ENCODE measurements around the gene PCDHGB5.

DNA sequence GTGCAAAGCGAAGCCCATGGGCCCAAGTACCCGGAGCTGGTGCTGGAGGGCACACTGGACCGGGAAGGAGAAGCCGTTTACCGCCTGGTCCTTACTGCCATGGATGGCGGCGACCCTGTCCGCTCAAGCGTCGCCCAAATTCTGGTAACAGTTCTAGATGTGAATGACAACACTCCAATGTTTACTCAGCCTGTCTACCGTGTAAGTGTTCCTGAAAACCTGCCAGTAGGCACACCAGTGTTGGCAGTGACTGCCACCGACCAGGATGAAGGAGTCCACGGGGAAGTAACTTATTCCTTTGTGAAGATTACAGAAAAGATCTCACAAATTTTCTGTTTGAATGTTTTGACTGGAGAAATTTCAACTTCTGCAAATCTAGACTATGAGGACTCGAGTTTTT lies 23.1 kb upstream of the PCDHGB5 start:
- TF ChIP-seq ZNF205 (CRISPR knock-in tag; IDR thresholded peaks at IDR 0.05), result no peak
- TF ChIP-seq ZHX1 (CRISPR knock-in tag; IDR thresholded peaks at IDR 0.05; ENCODE audit: low read depth), result no peak
- no peak for TF ChIP-seq RFX1 (IDR thresholded peaks at IDR 0.05)
- no peak for TF ChIP-seq POLR2AphosphoS5 (IDR thresholded peaks at IDR 0.05; ENCODE audit: low read depth, low read length)
- no peak for TF ChIP-seq GABPA (IDR thresholded peaks at IDR 0.05; ENCODE audit: low read depth, low read length)
- no peak for TF ChIP-seq GABPA (CRISPR knock-in tag; IDR thresholded peaks at IDR 0.05; ENCODE audit: low read depth)
